AML-193 (cell line): Measurements from ENCODE around the gene FAF2.
"Not testable (repeated sequence)": the region's sequence is repeated elsewhere in the genome, so short reads cannot be mapped to it uniquely, and the experiment has no call there.

ENCODE experiments used
- DNase-seq, 2 experiments: peaks; one replicate each; lab custom pipeline; 2025; lab: John Stamatoyannopoulos, UW

Gene FAF2

GRCh38 chr5:176416965-176417364 lies 31.2 kb upstream of the FAF2 start:
- DNase-seq, result no peak

- no peak for DNase-seq
Measured at GRCh38 chr5:176418251-176418650, 29.9 kb upstream of the FAF2 start.

- no peak for DNase-seq
Measured at GRCh38 chr5:176420086-176420485, 28.1 kb upstream of the FAF2 start.

- DNase-seq, result no peak
Measured at GRCh38 chr5:176420972-176421544, 27.1 kb upstream of the FAF2 start.

GRCh38 chr5:176424181-176424580 lies 24.0 kb upstream of the FAF2 start:
- DNase-seq, result no peak

GRCh38 chr5:176425138-176425537 lies 23.0 kb upstream of the FAF2 start:
- no peak for DNase-seq

GRCh38 chr5:176425791-176426190 lies 22.4 kb upstream of the FAF2 start:
- no peak for DNase-seq

GRCh38 chr5:176426876-176427275 lies 21.3 kb upstream of the FAF2 start:
- DNase-seq, result no peak

- DNase-seq, result no peak
Measured at GRCh38 chr5:176427971-176428370, 20.2 kb upstream of the FAF2 start.

- no peak for DNase-seq
Measured at GRCh38 chr5:176429972-176430371, 18.2 kb upstream of the FAF2 start.

GRCh38 chr5:176432707-176433106 lies 15.5 kb upstream of the FAF2 start:
- no peak for DNase-seq

- DNase-seq, result no peak
Measured at GRCh38 chr5:176436656-176437055, 11.5 kb upstream of the FAF2 start.

GRCh38 chr5:176438959-176439757 lies 9.0 kb upstream of the FAF2 start:
- DNase-seq, result no peak

GRCh38 chr5:176440927-176441706 lies 7.1 kb upstream of the FAF2 start:
- DNase-seq, result no peak

- no peak for DNase-seq
Measured at GRCh38 chr5:176441921-176442323, 6.3 kb upstream of the FAF2 start.

GRCh38 chr5:176442911-176443310 lies 5.3 kb upstream of the FAF2 start:
- DNase-seq, result not testable (repeated sequence)

- no peak for DNase-seq
Measured at GRCh38 chr5:176444742-176445141, 3.4 kb upstream of the FAF2 start.

GRCh38 chr5:176446028-176446665 lies 2.0 kb upstream of the FAF2 start:
- DNase-seq, result no peak

GRCh38 chr5:176446884-176447590 lies 1.1 kb upstream of the FAF2 start:
- no peak for DNase-seq

GRCh38 chr5:176447591-176447977 lies 601 bp upstream of the FAF2 start:
- DNase-seq, result peak in 1 of 2 experiments; percentile 78

GRCh38 chr5:176450077-176450476 lies 1.9 kb downstream of the FAF2 start:
- DNase-seq, result no peak
